HEK293 (cell line): ENCODE data around the gene FZD1.

ENCODE experiments used
- GFI1B ChIP-seq: fragments of 450-650 bp; formaldehyde crosslinking; IDR thresholded peaks from 2 replicates; pipeline ENCODE4 v1.5.1; 2016; ENCODE audit warnings: missing biosample characterization, missing genetic modification characterization
- KLF16 ChIP-seq: fragments of 450-650 bp; formaldehyde crosslinking; IDR thresholded peaks from 2 replicates; pipeline ENCODE4 v1.5.1; 2017; ENCODE audit warnings: missing biosample characterization, missing genetic modification characterization
- MEIS1 ChIP-seq: sonication (generic); formaldehyde crosslinking; IDR thresholded peaks from 2 replicates; pipeline ENCODE4 v1.8.1; 2022; ENCODE audit warnings: missing genetic modification reagents, mild to moderate bottlenecking, borderline replicate concordance
- OVOL3 ChIP-seq: fragments of 450-650 bp; formaldehyde crosslinking; IDR thresholded peaks from 2 replicates; pipeline ENCODE4 v1.5.1; 2016; ENCODE audit warnings: missing biosample characterization, missing genetic modification characterization
- REPIN1 ChIP-seq: fragments of 450-650 bp; formaldehyde crosslinking; IDR thresholded peaks from 2 replicates; pipeline ENCODE4 v1.5.1; 2017; ENCODE audit warnings: missing biosample characterization, missing genetic modification characterization, low read depth
- SCRT1 ChIP-seq: fragments of 450-650 bp; formaldehyde crosslinking; IDR thresholded peaks from 2 replicates; pipeline ENCODE4 v1.5.1; 2016; ENCODE audit warnings: missing biosample characterization, missing genetic modification characterization, borderline replicate concordance
- SP7 ChIP-seq: fragments of 450-650 bp; formaldehyde crosslinking; IDR thresholded peaks from 2 replicates; pipeline ENCODE4 v1.5.1; 2016; ENCODE audit warnings: missing biosample characterization, missing genetic modification characterization
- TCF7L2 ChIP-seq: IDR thresholded peaks from 2 replicates; pipeline ENCODE4 v1.6.1; 2011; ENCODE audit warnings: low read depth, mild to moderate bottlenecking, inconsistent platforms, low read length, moderate library complexity, borderline replicate concordance
- WT1 ChIP-seq: fragments of 450-650 bp; formaldehyde crosslinking; IDR thresholded peaks from 2 replicates; pipeline ENCODE4 v1.5.1; 2016; ENCODE audit warnings: missing biosample characterization, missing genetic modification characterization
- YY1 ChIP-seq: fragments of 450-650 bp; formaldehyde crosslinking; IDR thresholded peaks from 2 replicates; pipeline ENCODE4 v1.5.1; 2018; ENCODE audit warnings: missing biosample characterization, missing genetic modification characterization
- ZFHX2 ChIP-seq: fragments of 450-650 bp; formaldehyde crosslinking; conservative IDR thresholded peaks from 2 replicates; pipeline ENCODE4 v1.5.1; 2016; ENCODE audit warnings: missing biosample characterization, missing genetic modification characterization
- ZNF169 ChIP-seq: fragments of 450-650 bp; formaldehyde crosslinking; IDR thresholded peaks from 2 replicates; pipeline ENCODE4 v1.5.1; 2016; ENCODE audit warnings: missing biosample characterization, missing genetic modification characterization
- ZNF211 ChIP-seq: fragments of 450-650 bp; formaldehyde crosslinking; IDR thresholded peaks from 2 replicates; pipeline ENCODE4 v1.5.1; 2016; ENCODE audit warnings: low read depth, missing biosample characterization, missing genetic modification characterization
- ZNF214 ChIP-seq: fragments of 450-650 bp; formaldehyde crosslinking; IDR thresholded peaks from 2 replicates; pipeline ENCODE4 v1.5.1; 2017; ENCODE audit warnings: missing biosample characterization, mild to moderate bottlenecking, missing genetic modification characterization, borderline replicate concordance
- ZNF239 ChIP-seq: fragments of 450-650 bp; formaldehyde crosslinking; IDR thresholded peaks from 2 replicates; pipeline ENCODE4 v1.5.1; 2016; ENCODE audit warnings: missing biosample characterization, missing genetic modification characterization
- ZNF48 ChIP-seq: fragments of 450-650 bp; formaldehyde crosslinking; IDR thresholded peaks from 2 replicates; pipeline ENCODE4 v1.5.1; 2016; ENCODE audit warnings: missing biosample characterization, missing genetic modification characterization
- ZNF514 ChIP-seq: fragments of 450-650 bp; formaldehyde crosslinking; IDR thresholded peaks from 2 replicates; pipeline ENCODE4 v1.5.1; 2016; ENCODE audit warnings: missing biosample characterization, missing genetic modification characterization
- ZNF623 ChIP-seq: fragments of 450-650 bp; formaldehyde crosslinking; IDR thresholded peaks from 2 replicates; pipeline ENCODE4 v1.5.1; 2016; ENCODE audit warnings: missing biosample characterization, missing genetic modification characterization
- ZNF626 ChIP-seq: fragments of 450-650 bp; sonication (Bioruptor Pico); formaldehyde crosslinking; IDR thresholded peaks from 2 replicates; pipeline ENCODE4 v1.5.1; 2018; ENCODE audit warnings: missing biosample characterization, missing genetic modification characterization, inconsistent platforms
- ZNF776 ChIP-seq: fragments of 450-650 bp; formaldehyde crosslinking; IDR thresholded peaks from 2 replicates; pipeline ENCODE4 v1.5.0; 2017; ENCODE audit warnings: missing biosample characterization, missing genetic modification characterization, borderline replicate concordance
- TF ChIP-seq, protein P1 (sequence below): fragments of 450-650 bp; formaldehyde crosslinking; IDR thresholded peaks from 2 replicates; pipeline ENCODE4 v1.5.1; 2016; ENCODE audit warnings: missing biosample characterization, missing genetic modification characterization
- TF ChIP-seq, protein P2 (sequence below): fragments of 450-650 bp; formaldehyde crosslinking; optimal IDR thresholded peaks from 2 replicates; pipeline ENCODE3; 2016; ENCODE audit warnings: missing biosample characterization, mild to moderate bottlenecking, missing genetic modification characterization
- TF ChIP-seq, protein P3 (sequence below): fragments of 450-650 bp; formaldehyde crosslinking; IDR thresholded peaks from 2 replicates; pipeline ENCODE4 v1.5.1; 2016; ENCODE audit warnings: missing biosample characterization, missing genetic modification characterization
- TF ChIP-seq, protein P4 (sequence below): fragments of 450-650 bp; formaldehyde crosslinking; IDR thresholded peaks from 2 replicates; pipeline ENCODE4 v1.5.1; 2016; ENCODE audit warnings: missing biosample characterization, missing genetic modification characterization
- TF ChIP-seq, protein P5 (sequence below): fragments of 450-650 bp; formaldehyde crosslinking; IDR thresholded peaks from 2 replicates; pipeline ENCODE4 v1.5.1; 2016; ENCODE audit warnings: missing biosample characterization, missing genetic modification characterization
- TF ChIP-seq, protein P6 (sequence below): fragments of 450-650 bp; formaldehyde crosslinking; IDR thresholded peaks from 2 replicates; pipeline ENCODE4 v1.5.1; 2016; ENCODE audit warnings: missing biosample characterization, missing genetic modification characterization
- TF ChIP-seq, protein P7 (sequence below): fragments of 450-650 bp; formaldehyde crosslinking; IDR thresholded peaks from 2 replicates; pipeline ENCODE4 v1.5.1; 2016; ENCODE audit warnings: missing biosample characterization, missing genetic modification characterization

FZD1 gene

DNA sequence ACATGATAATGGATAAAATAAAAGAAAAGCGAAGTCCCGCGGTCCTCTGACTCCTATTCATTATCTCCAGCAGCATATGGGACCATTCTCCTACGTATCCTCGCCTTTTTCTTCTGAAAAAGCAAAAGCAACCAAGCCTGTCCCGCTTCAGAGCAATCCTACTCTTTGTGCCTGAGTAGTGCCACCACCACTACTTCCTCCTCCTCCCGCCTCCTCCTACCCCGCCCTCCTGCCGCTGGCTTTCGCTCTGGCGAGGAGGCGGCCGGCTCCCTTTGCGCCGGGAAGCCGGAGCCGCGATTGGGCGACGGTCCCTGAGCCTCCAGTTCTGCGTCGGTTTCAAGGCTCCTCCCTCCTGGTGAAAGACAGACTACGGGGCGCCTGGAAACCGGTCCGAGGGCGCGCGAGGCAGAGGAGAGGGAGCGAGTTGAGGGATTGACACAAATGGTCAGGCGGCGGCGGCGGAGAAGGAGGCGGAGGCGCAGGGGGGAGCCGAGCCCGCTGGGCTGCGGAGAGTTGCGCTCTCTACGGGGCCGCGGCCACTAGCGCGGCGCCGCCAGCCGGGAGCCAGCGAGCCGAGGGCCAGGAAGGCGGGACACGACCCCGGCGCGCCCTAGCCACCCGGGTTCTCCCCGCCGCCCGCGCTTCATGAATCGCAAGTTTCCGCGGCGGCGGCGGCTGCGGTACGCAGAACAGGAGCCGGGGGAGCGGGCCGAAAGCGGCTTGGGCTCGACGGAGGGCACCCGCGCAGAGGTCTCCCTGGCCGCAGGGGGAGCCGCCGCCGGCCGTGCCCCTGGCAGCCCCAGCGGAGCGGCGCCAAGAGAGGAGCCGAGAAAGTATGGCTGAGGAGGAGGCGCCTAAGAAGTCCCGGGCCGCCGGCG, at the start of gene FZD1 (continued):
- TF ChIP-seq ZNF169 (tag by site-specific recombination) (no peak), TCF7L2 (no peak), ZNF514 (tag by site-specific recombination) (no peak), ZNF626 (no peak), MEIS1 (CRISPR knock-in tag) (no peak), ZFHX2 (tag by site-specific recombination) (peak; percentile 89), YY1 (tag by site-specific recombination) (0 out of 2 replicates have a peak, but pooled peaks have one; percentile 34), SCRT1 (no peak), ZNF776 (tag by site-specific recombination) (no peak), ZNF239 (no peak), KLF16 (tag by site-specific recombination) (peak; percentile 98), GFI1B (tag by site-specific recombination) (no peak), ZNF623 (0 out of 2 replicates have a peak, but pooled peaks have one; percentile 22), OVOL3 (tag by site-specific recombination) (no peak), WT1 (tag by site-specific recombination) (peak; percentile 45; the same call in 1 of the 2 replicates), ZNF48 (no peak), ZNF211 (tag by site-specific recombination) (no peak), SP7 (peak; percentile 93), ZNF214 (tag by site-specific recombination) (no peak), REPIN1 (no peak)
- TF ChIP-seq, protein P1, sequence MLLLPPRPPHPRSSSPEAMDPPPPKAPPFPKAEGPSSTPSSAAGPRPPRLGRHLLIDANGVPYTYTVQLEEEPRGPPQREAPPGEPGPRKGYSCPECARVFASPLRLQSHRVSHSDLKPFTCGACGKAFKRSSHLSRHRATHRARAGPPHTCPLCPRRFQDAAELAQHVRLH (tag by site-specific recombination), result peak; percentile 88
- TF ChIP-seq, protein P2, sequence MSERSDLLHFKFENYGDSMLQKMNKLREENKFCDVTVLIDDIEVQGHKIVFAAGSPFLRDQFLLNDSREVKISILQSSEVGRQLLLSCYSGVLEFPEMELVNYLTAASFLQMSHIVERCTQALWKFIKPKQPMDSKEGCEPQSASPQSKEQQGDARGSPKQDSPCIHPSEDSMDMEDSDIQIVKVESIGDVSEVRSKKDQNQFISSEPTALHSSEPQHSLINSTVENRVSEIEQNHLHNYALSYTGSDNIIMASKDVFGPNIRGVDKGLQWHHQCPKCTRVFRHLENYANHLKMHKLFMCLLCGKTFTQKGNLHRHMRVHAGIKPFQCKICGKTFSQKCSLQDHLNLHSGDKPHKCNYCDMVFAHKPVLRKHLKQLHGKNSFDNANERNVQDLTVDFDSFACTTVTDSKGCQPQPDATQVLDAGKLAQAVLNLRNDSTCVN (tag by site-specific recombination), result peak; percentile 95
- TF ChIP-seq, protein P3, sequence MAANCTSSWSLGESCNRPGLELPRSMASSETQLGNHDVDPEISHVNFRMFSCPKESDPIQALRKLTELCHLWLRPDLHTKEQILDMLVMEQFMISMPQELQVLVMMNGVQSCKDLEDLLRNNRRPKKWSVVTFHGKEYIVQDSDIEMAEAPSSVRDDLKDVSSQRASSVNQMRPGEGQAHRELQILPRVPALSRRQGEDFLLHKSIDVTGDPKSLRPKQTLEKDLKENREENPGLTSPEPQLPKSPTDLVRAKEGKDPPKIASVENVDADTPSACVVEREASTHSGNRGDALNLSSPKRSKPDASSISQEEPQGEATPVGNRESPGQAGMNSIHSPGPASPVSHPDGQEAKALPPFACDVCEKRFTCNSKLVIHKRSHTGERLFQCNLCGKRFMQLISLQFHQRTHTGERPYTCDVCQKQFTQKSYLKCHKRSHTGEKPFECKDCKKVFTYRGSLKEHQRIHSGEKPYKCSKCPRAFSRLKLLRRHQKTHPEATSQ (tag by site-specific recombination), result no peak
- TF ChIP-seq, protein P4, sequence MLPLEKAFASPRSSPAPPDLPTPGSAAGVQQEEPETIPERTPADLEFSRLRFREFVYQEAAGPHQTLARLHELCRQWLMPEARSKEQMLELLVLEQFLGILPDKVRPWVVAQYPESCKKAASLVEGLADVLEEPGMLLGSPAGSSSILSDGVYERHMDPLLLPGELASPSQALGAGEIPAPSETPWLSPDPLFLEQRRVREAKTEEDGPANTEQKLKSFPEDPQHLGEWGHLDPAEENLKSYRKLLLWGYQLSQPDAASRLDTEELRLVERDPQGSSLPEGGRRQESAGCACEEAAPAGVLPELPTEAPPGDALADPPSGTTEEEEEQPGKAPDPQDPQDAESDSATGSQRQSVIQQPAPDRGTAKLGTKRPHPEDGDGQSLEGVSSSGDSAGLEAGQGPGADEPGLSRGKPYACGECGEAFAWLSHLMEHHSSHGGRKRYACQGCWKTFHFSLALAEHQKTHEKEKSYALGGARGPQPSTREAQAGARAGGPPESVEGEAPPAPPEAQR, result peak; percentile 89
- TF ChIP-seq, protein P5, sequence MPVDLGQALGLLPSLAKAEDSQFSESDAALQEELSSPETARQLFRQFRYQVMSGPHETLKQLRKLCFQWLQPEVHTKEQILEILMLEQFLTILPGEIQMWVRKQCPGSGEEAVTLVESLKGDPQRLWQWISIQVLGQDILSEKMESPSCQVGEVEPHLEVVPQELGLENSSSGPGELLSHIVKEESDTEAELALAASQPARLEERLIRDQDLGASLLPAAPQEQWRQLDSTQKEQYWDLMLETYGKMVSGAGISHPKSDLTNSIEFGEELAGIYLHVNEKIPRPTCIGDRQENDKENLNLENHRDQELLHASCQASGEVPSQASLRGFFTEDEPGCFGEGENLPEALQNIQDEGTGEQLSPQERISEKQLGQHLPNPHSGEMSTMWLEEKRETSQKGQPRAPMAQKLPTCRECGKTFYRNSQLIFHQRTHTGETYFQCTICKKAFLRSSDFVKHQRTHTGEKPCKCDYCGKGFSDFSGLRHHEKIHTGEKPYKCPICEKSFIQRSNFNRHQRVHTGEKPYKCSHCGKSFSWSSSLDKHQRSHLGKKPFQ (tag by site-specific recombination), result no peak
- TF ChIP-seq, protein P6, sequence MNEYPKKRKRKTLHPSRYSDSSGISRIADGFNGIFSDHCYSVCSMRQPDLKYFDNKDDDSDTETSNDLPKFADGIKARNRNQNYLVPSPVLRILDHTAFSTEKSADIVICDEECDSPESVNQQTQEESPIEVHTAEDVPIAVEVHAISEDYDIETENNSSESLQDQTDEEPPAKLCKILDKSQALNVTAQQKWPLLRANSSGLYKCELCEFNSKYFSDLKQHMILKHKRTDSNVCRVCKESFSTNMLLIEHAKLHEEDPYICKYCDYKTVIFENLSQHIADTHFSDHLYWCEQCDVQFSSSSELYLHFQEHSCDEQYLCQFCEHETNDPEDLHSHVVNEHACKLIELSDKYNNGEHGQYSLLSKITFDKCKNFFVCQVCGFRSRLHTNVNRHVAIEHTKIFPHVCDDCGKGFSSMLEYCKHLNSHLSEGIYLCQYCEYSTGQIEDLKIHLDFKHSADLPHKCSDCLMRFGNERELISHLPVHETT, result 0 out of 2 replicates have a peak, but pooled peaks have one; percentile 61
- TF ChIP-seq, protein P7, sequence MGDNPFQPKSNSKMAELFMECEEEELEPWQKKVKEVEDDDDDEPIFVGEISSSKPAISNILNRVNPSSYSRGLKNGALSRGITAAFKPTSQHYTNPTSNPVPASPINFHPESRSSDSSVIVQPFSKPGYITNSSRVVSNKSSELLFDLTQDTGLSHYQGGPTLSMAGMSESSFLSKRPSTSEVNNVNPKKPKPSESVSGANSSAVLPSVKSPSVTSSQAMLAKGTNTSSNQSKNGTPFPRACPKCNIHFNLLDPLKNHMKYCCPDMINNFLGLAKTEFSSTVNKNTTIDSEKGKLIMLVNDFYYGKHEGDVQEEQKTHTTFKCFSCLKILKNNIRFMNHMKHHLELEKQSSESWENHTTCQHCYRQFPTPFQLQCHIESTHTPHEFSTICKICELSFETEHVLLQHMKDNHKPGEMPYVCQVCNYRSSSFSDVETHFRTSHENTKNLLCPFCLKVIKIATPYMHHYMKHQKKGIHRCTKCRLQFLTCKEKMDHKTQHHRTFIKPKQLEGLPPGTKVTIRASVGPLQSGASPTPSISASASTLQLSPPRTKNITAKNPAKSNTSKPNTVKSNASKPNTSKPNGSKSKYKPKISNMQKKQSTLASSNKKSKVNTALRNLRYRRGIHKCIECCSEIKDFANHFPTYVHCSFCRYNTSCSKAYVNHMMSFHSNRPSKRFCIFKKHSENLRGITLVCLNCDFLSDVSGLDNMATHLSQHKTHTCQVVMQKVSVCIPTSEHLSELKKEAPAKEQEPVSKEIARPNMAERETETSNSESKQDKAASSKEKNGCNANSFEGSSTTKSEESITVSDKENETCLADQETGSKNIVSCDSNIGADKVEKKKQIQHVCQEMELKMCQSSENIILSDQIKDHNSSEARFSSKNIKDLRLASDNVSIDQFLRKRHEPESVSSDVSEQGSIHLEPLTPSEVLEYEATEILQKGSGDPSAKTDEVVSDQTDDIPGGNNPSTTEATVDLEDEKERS (tag by site-specific recombination), result peak; percentile 78
